Tibial nerve (tissue), 3 donors: ENCODE data around the gene PGBD5.

Source experiments
- CTCF ChIP-seq, 5 experiments: fragments of 200-600 bp in 3 of 5; fragments of 450-650 bp in 2 of 5; sonication (generic) in 3 of 5; IDR thresholded peaks; one replicate each; pipeline ENCODE4 v1.5.1; 2016 to 2019; ENCODE audit warnings: antibody characterized with exemption in 5 of 5, mild to moderate bottlenecking in 3 of 5, moderate library complexity in 2 of 5
- POLR2A ChIP-seq, 2 donors: fragments of 450-650 bp; IDR thresholded peaks; one replicate each; pipeline ENCODE4 v1.6.1; 2017; ENCODE audit warnings: antibody characterized with exemption in 2 of 2, mild to moderate bottlenecking in 2 of 2, moderate library complexity in 2 of 2

- TF ChIP-seq CTCF (IDR thresholded peaks at IDR 0.05) (no peak), POLR2A (IDR thresholded peaks at IDR 0.05) (no peak)
These were observed 155.4 kb downstream of the PGBD5 start for GRCh38 chr1:230270559-230271281.
